Measurements from ENCODE around the gene FTCDNL1. TPM values are rescaled to one million over a fixed set of nuclear protein-coding genes. Genes with fewer than 3 reads are reported as not detected.

FTCDNL1 gene
- polyA plus RNA-seq, 3 donors: 2.4 to 7.3 (median 4.1) TPM

GRCh38 chr2:199874209-199874608 lies 23.2 kb upstream of the FTCDNL1 start:
- Histone ChIP-seq H3K36me3 (replicated peaks in 1 of 2; ENCODE audit: control insufficient read depth in 1 of 2, insufficient read depth in 2 of 2, low read length in 2 of 2) (no peaks in the 10 kb centered on the region), H3K9me3 (replicated peaks in 1 of 2; ENCODE audit: control insufficient read depth in 1 of 2, insufficient read depth in 1 of 2, low read length in 2 of 2) (peaks cover 15 to 16% of the 10 kb centered on the region in 2 donors), H3K4me3 (replicated peaks in 1 of 3; ENCODE audit: low read depth in 2 of 3, low read length in 3 of 3) (no peak overlapping the region), H3K4me1 (ENCODE audit: control insufficient read depth in 1 of 2, insufficient read depth in 2 of 2, low read length in 2 of 2) (no peaks in the 10 kb centered on the region), H3K27me3 (ENCODE audit: control insufficient read depth in 2 of 2, insufficient read depth in 2 of 2, low read length in 2 of 2) (no peaks in the 10 kb centered on the region), H2AFZ (ENCODE audit: insufficient read depth, low read depth, low read length, poor library complexity, severe bottlenecking) (no peak overlapping the region), H3K4me2 (replicated peaks; ENCODE audit: extremely low read depth, low read length, poor library complexity, severe bottlenecking) (no peak overlapping the region), H3K9ac (ENCODE audit: insufficient read depth, low read length, poor library complexity, severe bottlenecking) (no peak overlapping the region), H3K27ac (ENCODE audit: low read depth in 1 of 2, low read length in 2 of 2) (no peak overlapping the region), H4K20me1 (ENCODE audit: insufficient read depth, low read length) (no peaks in the 10 kb centered on the region), H3K79me2 (ENCODE audit: insufficient read depth, low read length) (no peaks in the 10 kb centered on the region)
- intact Hi-C loops (cut with micrococcal nuclease): no loop called here
- peaks cover 2 to 6% (median 2%) of the 10 kb centered on the region in 3 donors for H3K27me3 Mint-ChIP-seq (ENCODE audit: low read depth in 3 of 3)
- H3K4me3 Mint-ChIP-seq: no peak overlapping the region
- no peak for DNase-seq
- peaks cover 8 to 28% (median 17%) of the 10 kb centered on the region in 7 donors for H3K9me3 Mint-ChIP-seq
- H3K27ac Mint-ChIP-seq: no peak overlapping the region
- TF ChIP-seq CTCF (IDR thresholded peaks at IDR 0.05): no peak
- H3K36me3 Mint-ChIP-seq: no peaks in the 10 kb centered on the region
- H3K4me1 Mint-ChIP-seq: peaks cover 2% of the 10 kb centered on the region
- WGBS (ENCODE audit: insufficient coverage): 100% methylated on average over 1 of the region's 1 CpG

- DNase-seq: no peak
- H3K27ac ChIP-seq (ENCODE audit: low read depth in 1 of 2, low read length in 2 of 2): no peak overlapping the region
- peaks cover 12 to 15% of the 10 kb centered on the region in 2 donors for H3K9me3 ChIP-seq (replicated peaks in 1 of 2; ENCODE audit: control insufficient read depth in 1 of 2, insufficient read depth in 1 of 2, low read length in 2 of 2)
- no peaks in the 10 kb centered on the region for H3K36me3 ChIP-seq (replicated peaks in 1 of 2; ENCODE audit: control insufficient read depth in 1 of 2, insufficient read depth in 2 of 2, low read length in 2 of 2)
- H3K9me3 Mint-ChIP-seq: peaks cover 8 to 20% (median 16%) of the 10 kb centered on the region in 7 donors
- 17% methylated on average over 1 of the region's 1 CpG for WGBS (ENCODE audit: insufficient coverage)
- no peak overlapping the region for H2AFZ ChIP-seq (ENCODE audit: insufficient read depth, low read depth, low read length, poor library complexity, severe bottlenecking)
- H3K4me1 ChIP-seq (ENCODE audit: control insufficient read depth in 1 of 2, insufficient read depth in 2 of 2, low read length in 2 of 2): no peaks in the 10 kb centered on the region
- intact Hi-C loops (cut with micrococcal nuclease): no loop called here
- peaks cover 2 to 3% (median 2%) of the 10 kb centered on the region in 3 donors for H3K27me3 Mint-ChIP-seq (ENCODE audit: low read depth in 3 of 3)
- no peaks in the 10 kb centered on the region for H3K27me3 ChIP-seq (ENCODE audit: control insufficient read depth in 2 of 2, insufficient read depth in 2 of 2, low read length in 2 of 2)
- no peak overlapping the region for H3K4me3 ChIP-seq (replicated peaks in 1 of 3; ENCODE audit: low read depth in 2 of 3, low read length in 3 of 3)
- no peaks in the 10 kb centered on the region for H3K79me2 ChIP-seq (ENCODE audit: insufficient read depth, low read length)
- H3K4me3 Mint-ChIP-seq: no peak overlapping the region
- H3K36me3 Mint-ChIP-seq: no peaks in the 10 kb centered on the region
- no peaks in the 10 kb centered on the region for H4K20me1 ChIP-seq (ENCODE audit: insufficient read depth, low read length)
- TF ChIP-seq CTCF (IDR thresholded peaks at IDR 0.05): no peak
- no peak overlapping the region for H3K27ac Mint-ChIP-seq
- H3K9ac ChIP-seq (ENCODE audit: insufficient read depth, low read length, poor library complexity, severe bottlenecking): no peak overlapping the region
- H3K4me1 Mint-ChIP-seq: peaks cover 2% of the 10 kb centered on the region
- no peak overlapping the region for H3K4me2 ChIP-seq (replicated peaks; ENCODE audit: extremely low read depth, low read length, poor library complexity, severe bottlenecking)
Observed at GRCh38 chr2:199870581-199870980, 19.6 kb upstream of the FTCDNL1 start.

All from CD14-positive monocyte (primary cell).